Measurements from ENCODE around the gene GPSM1.
"Not testable (repeated sequence)": the region's sequence is repeated elsewhere in the genome, so short reads cannot be mapped to it uniquely, and the experiment has no call there.

The GPSM1 gene

DNA sequence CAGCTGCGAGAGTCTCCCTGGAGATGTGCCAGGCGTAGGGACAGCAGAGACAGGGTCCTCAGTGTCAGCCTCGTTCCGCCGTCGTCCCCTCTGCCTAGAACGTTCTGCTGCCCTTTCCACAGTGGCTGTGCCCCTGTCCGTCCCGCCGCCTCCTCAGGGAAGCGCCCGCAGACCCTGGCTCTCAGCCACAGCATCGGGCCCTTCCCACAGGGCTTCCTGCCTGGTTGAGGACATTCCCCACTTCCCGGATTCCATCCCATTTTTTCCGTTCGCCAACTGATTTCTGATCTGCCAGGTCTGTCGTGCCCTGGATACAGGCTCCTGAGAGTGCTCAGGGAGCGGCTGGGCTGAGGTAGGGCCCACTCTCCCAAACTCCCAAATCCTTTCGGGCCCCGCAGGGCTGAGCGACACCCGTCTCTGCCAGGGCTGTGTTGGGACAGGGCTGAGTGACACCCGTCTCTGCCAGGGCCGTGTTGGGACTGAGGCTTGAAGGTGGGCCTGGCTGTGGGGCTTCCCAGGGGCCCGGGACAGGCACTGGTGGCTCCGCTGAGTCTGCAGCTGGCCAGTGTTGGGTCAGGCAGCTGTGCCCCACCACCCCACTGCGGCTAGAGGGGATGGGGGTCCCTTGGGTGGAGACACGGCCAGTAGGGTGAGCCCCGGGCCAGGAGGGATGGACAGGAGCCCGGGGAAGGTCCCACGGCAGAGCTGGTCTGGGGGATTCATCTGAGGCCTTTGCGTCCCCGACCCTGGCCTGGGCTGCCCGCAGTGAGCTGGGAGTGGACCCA lies 20.3 kb downstream of the GPSM1 start:
- DNase-seq, result no peak

DNA sequence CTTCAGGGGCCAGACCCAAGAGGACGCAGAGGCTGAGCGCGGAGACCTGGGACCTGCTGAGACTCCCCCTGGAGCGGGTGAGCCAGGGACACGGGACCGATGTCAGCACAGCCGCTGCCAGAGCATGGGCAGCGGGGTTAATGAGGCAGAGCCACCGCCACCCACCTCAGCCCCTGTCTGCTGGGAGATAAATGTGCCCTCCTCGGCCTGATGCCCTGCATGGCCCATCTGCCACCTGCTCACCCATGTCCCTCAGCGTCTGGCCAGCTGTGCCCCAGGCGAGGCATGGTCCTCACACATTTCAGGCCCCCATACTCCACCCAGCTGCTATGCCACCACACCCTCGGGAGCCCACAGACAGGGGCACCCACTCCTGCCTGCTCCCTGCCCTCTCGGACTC lies 21.4 kb downstream of the GPSM1 start:
- DNase-seq, result no peak

DNA sequence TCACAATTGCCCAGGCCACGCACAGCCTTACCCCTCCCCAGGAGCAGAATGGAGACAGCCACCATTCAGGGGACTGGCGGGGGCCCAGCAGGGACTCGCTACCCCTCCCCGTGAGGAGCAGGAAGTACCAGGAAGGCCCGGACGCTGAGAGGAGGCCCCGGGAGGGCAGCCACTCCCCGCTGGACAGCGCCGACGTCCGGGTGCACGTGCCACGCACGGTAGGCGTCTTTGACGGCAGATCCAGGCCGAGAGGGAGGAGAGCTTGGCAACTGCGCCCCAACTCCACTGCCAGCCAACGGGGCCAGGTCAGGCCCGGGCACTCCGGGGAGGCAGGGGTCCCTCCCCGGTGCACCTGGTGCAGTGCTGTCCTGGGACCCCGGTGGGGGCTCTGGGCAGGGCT lies 22.2 kb downstream of the GPSM1 start:
- DNase-seq, result no peak

DNA sequence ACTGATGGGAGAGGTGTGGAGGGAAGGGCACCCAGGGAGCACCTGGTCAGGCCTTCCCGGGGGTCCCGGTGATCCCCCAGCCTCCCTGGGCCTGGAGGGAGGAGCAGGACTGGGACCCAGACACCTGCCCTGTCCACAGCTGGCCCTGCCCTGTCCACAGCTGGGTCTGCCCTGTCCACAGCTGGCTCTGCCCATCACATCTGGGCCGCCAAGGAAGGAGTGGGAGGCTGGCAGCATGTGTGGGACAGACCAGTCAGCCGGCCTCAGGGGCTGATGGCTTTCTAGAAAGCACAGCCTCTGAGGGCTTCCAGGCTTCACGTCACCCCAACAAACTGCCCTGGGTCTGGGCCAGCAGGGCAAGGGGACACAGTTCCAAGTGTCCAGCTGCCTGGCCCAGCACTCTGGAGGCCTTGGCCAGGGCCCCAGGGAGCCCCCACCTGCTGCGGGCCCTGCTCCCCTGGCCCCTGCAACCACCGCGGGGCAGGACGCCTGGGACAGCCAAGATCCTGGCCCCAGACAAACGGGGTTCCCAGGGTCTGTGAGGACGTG lies 24.0 kb downstream of the GPSM1 start:
- no peak for DNase-seq

DNA sequence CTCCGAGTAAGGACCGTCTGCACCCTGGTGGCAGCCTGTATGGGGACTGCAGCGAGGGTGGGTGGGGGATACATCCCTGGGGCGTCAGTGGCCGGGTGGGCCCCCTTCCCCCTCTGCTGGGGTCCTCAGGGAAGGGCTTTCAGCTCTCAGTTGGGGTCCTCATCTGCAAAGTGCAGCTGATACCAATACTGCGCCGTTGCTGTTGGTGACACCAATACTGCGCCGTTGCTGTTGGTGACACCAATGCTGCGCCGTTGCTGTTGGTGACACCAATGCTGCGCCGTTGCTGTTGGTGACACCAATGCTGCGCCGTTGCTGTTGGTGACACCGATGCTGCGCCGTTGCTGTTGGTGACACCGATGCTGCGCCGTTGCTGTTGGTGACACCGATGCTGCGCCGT lies 24.5 kb downstream of the GPSM1 start:
- not testable (repeated sequence) for DNase-seq

DNA sequence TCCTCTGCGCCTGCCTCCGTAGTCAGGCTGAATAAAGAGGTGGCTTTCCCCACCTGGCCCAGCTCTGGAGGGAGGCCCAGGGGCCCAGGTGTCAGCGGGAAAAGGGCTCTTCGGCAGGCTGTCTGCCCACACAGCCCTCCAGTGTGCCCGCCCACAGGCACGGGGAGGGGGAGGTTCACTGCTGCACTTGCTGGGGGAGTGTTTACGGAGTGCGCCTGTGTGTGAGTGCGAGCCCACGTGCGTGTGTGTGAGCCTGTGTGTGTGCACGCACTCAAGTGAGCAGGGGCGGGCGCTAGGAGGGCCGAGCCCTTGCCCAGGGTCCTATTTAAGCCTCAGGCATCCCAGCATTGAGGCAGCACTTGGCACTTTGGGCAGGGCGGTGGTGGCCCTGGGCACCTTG lies 25.3 kb downstream of the GPSM1 start:
- no peak for DNase-seq

DNA sequence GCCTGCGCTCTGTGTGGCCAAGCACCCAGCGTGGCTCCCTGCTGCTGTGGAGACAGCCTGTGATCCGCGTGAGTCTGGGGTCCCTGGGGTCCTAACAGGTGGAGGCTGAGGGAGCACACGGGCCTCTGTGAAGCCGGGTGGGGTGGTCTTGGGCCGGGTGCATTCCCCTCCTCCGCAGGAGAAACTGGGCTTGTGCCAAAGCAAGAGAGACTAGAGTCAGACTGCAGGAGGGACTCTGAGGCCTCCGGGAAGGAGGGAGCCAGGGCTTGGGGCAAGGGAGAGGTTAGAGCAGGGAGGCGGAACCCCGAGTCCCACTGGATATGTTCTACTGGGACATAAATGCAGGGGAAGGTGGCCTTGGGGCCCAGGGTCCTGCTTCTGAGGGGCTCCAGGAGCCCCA lies 25.7 kb downstream of the GPSM1 start:
- no peak for DNase-seq

DNA sequence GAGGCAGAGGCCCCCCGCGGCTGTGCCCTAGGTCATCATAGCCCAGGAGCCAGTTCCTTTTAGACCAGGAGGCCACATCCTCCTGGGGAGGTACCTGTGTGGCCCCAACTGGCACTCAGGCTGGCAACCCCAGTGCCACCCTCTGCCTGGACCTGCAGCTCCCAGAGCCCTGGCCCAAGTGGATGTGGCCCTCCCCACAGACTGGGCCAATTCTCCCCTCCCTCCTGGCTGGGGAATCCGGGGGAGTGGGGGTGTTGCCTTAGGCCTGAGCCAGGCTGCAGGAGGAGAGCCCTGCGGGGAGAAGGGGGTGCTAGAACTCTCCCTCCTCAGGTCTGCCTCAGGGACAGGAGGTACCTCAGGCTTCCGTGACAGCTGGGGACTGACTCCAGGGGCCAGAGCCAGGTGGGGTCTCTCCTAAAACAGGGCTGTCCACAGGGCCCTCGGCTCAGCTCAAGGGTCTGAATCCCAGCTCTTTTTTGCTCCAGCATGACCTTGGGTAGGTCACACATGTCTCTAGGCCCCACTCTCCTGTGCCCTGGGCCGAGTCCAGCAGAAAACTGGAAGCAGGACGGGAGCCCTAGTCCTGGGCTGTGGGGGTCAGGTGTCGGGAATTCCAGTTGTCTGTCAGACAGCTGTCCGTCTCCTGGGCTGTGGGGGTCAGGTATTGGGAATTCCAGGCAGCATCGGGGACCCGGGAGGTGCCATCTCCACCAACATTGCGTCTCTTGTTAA lies 26.6 kb downstream of the GPSM1 start:
- no peak for DNase-seq

DNA sequence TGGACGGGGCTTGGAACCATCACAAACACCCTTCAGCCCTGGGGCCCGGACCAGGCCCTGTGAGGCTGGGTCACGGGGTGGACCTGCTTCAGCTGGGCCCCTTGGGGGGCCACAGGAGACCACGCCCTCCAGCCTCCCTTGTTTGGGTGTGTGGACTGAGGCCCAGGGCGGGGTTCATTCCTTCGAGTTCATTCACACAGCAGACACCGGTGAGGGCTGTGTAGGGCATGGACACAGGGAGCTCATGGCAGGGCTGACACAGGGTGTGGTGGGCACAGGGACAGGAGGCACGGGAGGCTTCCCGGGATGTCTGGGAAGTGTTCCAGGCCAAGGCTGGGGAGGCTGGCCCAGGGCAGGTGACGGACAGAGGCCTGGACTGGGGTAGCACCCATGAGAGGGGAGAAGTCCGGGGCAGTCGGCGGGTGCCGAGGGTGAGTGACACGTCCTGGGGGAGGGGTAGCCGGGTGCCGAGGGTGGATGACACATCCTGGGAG lies 27.3 kb downstream of the GPSM1 start:
- no peak for DNase-seq

DNA sequence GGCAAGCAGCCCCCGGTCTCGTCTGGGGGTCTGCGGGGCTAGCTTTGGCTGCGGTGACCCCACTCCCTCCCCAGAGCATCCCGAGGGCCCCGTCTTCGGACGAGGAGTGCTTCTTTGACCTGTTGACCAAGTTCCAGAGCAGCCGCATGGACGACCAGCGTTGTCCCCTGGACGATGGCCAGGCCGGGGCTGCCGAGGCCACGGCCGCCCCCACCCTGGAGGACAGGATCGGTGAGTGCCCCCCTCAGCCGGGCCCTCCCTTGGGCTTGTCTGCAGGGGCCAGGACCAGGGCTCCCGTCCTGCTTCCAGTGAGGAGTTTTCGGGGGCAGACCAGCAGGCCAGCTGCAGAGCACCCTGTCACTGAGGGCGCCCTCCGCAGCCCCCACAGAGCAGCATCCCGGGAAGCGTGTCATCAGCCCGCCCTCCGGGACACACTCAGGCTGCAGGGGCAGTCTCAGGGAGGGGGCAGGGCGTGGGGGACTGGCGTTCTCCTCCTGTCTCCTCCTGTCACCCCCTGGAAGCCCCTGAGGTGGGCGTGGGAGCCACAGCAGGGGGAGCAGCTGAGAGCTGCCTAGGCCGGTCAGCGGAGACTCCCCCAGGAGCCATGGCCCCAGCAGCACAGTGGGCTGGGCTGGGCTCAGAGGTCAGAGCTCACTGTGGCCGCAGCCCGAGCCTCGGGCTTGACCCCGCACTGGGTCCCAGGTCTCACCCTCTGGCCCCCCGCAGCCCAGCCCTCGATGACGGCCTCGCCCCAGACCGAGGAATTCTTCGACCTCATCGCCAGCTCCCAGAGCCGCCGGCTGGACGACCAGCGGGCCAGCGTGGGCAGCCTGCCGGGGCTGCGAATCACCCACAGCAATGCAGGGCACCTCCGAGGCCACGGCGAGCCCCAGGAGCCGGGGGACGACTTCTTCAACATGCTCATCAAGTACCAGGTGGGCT lies 28.5 kb downstream of the GPSM1 start:
- no peak for DNase-seq

DNA sequence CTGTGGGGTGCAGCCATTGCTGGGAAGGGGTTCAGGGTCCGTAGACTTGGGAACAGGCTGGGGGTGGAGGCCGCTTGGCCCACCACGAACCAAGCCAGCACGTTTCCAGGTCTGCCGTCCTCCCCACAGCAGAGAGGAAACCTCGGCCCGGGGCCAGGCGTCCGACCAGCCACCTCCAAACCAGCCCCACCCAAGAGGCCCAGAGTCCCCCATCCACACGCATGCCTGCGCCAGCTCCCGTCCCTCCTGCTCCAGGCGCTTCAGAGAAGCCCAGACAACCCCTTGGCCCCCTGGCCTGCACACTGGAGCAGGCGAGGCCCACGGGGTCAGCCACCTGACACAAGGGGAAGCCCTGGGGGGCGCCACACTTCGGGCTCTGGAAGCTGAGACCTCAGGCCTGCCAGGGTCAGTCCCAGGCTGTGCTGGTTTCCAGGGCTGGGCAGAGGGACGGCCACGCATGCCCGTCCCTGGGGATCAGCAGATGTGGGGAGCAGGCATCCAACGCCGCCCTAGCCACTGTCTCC lies 29.9 kb downstream of the GPSM1 start:
- DNase-seq, result no peak

DNA sequence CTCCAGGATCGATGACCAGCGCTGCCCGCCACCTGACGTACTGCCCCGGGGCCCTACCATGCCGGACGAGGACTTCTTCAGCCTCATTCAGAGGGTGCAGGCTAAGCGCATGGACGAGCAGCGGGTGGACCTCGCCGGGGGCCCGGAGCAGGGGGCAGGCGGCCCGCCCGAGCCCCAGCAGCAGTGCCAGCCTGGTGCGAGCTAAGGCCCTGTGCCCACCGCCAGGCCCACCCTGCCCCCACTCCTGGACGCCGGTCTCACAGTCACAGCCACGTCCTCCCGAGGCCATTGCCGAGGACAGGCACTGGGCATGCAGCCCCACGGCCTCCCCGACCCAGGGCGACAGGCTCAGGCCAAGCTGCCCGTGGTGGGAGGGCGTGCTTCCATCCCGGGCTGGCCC lies 30.7 kb downstream of the GPSM1 start:
- no peak for DNase-seq

DNA sequence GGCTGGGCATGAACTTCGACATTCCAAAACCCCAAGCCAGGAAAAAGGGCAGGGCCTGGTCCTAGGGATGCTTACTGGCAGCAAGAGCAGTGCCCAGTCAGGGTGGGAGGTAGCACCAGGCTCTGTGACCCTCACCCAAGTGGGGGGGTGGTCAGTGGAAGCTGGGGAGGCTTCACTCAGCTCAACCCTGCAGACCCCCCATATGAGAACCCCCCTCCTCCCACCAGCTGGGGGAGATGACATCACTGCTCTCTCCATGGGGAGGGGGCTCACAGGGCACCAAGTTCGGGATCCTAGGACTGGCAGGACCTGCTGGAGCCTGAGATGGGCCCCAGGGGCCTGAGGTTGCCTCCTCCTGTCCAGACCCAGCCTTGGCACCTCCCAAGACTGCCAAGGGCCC lies 31.5 kb downstream of the GPSM1 start:
- DNase-seq, result no peak

DNA sequence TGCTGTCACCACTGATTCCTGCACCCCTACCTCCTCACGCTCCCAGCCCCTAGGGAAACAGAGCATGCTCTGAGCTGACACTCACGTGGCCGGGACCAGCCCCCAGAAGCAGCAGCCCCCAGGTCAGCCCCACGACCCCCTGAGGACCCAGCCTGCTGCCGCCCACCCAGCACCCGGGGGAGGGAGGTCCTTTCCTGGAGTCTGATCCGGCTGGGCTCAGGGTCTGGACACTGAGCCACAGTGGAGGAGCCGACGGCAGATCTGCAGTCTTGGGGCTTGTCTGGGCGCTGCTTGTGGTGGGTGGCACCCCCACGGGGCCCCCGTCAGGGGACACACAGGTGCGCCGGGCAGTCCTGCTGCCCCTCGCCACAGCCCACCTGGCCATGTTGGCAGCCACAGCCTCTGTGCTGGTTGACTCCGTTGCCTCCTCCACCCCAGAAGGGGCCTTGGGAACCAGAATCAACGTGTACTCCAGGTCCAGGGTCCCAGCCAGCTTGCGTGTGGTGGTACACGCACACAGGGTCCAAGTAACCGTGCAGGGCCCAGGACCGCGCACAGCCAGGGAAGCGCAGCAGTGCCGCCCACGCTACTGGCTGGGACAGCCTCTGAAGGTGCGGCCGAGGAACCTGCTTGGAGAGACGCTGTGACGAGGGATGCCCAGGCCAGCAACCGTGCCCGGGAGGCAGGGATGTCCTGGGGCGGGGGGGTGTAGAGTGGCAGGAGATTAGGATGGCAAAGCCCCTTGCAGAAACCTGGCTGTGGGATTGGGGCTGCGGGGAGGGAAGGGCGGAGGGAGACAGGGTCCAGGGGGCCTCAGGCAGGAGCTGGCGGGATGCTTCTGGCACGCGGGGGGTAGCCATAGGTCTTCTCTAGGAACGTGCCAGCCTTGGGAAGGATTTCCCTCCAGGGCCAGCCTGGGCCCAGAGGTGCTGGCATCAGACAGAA lies 32.7 kb downstream of the GPSM1 start:
- DNase-seq, result no peak

DNA sequence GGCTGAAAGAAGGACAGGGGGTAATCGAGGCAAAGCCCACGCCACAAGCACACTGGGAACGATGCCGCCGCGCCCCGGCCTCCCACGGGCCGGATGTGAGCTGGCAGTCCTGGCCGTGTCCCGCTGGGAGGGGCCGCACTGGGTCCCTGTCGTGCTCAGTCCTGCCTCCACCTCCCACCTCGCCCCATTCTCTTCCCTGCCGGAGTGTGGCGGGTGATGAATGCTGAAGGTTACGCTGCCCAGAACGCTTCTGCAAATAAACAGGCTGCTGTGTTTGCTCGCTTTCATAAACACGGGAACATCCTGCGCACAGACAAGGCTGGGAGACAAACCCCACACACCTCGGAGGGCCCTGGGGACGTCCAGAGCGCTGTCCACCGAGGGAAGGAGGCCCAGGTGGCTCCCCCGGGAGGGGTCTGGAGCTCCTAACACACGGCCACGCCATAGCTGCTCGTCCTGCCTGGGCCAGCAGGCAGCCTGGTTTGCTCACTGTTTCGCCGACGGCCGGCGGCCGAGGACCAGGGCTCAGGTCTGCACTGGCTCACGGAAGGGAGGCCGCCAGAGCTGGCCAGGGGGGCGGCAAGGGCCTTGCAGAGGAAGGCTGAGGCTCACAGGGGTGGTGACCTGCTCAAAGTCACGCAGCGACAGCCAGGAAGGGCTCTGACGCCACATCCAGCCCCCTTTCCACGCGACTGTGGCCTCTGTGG lies 33.9 kb downstream of the GPSM1 start:
- DNase-seq, result no peak

DNA sequence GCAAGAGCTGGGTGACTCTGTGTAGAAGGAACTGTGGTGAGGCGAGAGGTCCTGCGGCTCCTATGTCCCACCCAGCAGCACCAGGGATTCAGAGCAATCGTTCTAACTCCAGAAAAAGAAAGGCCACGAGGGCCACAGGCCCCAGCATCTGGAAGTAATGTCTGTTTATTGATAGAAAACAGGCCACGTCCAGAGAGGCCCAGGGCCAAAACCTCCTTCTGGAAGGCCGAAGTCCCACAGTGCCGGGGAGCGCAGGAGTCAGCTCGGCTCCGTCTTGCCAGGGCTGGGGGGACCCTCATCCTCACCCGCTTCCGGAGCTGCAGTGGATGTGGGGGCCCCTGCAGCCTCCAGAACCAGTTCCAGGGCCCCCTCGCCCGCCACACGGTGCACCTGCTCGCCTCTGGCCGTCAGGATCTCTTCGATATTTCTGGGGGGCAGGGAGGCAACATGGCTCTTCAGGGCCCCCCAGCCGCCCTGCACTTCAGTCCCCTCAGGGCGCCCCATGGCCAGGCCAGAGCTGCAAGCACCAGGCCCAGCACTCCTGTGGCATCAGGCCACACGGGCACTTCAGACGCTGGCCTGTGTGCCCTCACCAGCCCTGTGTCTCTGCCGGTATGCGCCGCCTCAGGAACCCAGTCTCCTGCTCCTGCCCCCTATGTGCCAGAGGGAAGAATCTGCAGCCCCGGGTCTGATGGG lies 34.6 kb downstream of the GPSM1 start:
- DNase-seq, result no peak

DNA sequence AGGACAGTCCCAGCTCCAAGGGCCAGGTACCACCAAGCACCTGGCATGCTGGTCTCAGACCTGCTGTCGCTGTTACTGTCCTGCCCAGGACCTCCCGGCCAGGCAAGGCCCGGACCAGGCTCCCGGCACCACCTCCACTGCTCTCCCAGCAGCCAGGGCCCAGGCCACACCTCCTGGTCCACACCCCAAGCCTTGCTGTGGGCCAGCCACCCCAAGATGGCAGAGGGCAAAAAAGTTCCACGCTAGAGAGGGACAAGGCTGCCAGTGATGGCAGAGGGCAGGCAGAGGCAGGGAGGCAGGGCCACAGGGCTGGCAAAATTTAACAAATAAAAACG lies 35.1 kb downstream of the GPSM1 start:
- DNase-seq, result no peak

DNA sequence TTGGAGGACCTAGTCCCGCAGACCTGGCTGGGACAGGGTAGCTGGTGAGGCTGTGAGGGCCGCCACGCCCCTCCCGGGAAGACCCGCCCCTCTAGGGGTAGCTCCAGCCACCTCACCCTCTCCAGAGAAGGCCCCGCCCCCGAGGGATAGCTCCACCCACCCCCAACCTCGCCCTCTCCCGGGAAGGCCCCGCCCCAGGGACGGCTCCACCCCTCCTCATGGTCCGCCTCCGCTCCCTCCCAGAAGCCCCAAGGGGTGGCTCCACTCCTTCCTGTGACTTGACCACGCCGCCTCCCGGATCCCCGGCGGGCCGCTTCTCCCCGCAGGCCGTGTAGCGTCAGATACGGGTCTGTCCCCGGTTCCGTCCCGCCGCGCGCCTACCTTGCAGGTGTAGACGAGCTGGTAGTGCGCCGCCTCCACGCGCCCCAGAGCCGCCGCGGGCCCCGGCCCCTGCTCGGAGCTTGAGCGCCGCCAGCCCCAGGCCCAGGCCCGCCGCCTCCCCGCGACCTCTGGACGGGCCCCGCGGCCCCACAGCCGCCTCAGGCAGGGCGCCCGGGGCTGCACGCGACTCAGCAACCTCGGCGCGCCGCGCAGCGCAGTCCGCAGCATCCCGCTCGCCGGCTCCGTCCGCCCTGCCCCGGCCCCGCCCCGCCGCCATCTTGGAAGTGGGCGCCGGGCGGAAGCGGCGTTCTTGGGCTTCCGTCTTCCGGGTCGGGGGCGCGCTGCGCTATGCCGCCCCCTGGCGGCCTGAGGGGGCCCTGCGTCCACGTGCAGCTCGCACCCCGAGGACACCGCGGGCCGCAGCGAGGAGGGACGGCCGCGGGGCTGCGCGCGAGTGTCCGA lies 36.0 kb downstream of the GPSM1 start, which contains the start of gene DNLZ:
DNLZ (minus strand) TSS at position 639 of the 843 bp plus-strand sequence; CDS start at position 609, 30 bp downstream.
- DNase-seq, result peak; percentile 67

Measured in DMS 273 treated with DMSO at 0.1 percent for 48 hours (cell line).